HG03457 (cell line): ENCODE measurements around the gene PDE11A.
"Not testable (repeated sequence)": the region's sequence is repeated elsewhere in the genome, so short reads cannot be mapped to it uniquely, and the experiment has no call there.

ENCODE experiments used
- ATAC-seq: cut with Tn5 transposase; IDR thresholded peaks from one replicate; pipeline ENCODE4 v1.9.1; 2021; ENCODE audit warnings: moderate number of reproducible peaks; ENCODE audit not compliant: unreplicated experiment

The PDE11A gene

DNA sequence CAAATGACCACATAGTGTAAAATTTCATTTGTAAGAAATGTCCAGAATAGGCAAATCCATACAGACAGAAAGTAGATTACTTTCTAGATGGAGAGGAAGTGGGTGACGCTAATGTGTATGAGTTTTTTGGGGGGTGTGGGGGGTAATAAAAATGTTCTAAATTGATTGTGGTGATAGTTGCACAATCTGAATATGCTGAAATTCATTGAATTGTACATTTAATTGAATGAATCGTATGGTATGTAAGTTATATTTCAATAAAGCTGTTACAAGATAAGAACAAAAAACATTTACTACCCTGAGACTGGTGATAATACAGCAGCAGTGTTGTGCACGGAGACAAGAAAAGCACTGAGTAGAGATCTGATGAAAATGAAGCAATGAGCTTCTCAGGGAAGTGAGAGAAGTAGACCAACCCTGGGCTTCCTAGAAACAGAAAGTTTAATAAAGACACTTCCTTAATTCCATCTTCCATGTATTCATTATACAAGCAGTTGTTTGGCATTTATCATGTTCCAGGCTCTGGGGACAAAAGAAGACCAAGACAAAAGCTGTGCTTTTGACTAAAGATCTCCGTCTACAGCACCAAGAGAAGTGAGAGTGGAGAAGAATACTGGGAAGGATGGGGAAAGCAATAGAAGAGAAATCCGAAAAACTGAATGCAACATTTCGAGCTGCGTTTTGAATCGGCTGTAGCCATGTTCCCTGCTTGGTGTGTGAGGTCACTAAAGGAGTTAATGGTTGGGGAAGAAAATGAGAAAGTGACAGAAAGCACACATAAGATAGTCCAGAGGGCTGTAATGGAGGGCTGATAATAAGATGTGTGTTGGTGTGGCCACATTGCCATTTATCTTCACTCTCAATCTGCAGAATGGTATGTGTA is 1.8 kb upstream of the PDE11A start:
- no peak for ATAC-seq

DNA sequence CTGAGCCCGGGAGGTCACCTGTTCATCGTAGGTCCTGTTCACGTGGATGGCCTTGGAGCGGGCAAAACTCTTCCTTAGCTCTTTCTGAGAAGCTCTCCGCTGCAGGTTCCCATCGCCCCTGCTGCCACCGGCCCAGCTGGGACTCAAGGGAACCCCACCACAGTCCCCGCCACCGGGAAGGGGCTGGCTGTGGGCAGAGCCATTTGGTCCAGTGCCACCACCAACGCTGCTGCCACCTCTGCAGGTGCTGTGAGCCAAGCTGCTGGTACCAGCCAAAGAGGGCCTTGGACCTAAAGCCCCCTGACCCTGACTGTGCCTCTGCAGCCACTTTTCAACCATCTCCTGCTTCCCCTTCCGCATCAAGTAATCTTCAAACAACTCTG is 586 bp downstream of the PDE11A start:
- no peak for ATAC-seq

DNA sequence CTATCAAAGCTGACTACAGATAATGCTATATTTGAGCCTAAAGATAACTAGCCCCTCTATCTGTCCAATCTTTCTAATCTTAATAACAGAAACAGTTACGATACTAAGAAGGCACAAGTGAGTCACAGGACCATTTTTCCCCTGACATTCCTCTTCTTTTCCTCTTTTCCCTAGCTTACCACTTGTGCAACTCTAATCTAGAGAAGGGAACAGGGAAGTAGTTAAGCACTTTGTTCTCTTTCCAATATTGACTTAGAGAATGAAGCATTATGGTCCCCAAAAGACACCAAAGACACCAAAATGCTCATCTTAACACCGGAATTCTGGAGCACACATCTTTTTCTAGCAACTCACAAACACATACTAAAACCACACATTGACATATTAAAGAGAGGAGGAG is 1.8 kb downstream of the PDE11A start:
- no peak for ATAC-seq

DNA sequence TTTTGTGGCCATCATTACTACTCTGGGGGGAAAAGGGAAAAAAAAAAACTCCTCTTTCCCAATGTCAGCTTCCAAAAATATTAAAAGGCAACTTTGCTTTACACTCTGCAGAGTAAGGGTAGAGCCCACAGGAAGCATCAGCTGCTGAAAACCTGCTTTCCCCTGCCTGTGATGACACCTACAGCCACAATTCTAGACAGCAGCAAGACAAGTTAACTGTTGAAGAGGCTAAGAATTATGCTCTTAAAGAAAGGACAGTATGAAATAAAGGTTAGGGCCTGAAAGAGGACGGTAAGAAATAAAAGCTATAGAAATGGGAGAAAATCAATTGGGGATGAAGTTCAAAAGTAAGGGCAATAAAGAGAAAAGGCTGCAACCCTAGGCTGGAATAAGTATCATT is 3.0 kb downstream of the PDE11A start:
- ATAC-seq: no peak

DNA sequence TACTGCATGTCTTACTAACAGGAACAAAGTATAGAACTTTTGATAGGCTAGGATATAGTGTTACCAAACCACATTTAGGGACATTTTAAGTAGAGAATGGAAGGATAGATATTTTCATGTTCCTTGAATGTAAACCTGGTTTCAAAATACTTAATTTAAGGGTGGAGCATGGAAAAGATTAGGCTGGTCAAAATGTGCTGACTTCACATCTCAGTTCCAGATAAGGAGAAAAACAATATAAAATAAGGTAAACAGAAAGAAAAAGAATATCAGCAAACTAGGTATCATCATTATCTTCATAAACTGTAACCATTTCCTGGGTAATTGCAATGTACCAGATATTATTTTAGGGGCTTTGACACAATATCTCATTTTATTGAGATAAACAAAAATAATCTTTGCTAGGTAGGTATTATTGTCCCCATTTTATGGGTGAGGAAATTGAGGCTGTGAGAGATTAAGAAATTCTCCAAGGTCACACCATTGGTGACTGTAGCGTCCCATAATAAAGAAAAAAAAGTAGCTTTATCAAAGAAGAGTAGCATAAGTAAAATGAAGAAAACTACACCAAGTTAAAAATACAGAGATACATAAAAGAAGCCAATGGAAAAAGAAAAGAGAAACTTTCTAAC is 3.6 kb downstream of the PDE11A start:
- ATAC-seq: no peak

- no peak for ATAC-seq
Observed at GRCh38 chr2:178066890-178067669, 5.5 kb downstream of the PDE11A start.

DNA sequence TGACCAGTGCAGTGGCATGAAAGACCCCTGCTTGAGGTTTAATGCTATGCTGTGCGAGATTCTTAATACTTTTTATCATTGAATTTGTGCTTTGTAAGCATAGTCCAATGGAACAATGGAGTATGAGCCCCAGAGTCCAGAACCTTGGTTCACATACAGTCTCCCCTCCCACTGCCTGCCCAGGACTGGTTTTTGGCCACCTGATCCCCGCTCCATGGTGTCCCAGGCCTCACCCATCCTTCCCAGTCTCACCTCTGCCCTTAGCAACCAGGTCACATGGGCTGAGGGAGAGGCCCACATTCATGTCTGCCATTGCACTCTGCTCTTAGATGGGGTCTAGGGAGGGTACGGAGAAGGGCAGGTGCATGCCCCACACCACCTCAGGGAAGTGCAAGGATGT is 6.3 kb downstream of the PDE11A start:
- no peak for ATAC-seq

- ATAC-seq: no peak
Observed at GRCh38 chr2:178059681-178060080, 12.9 kb downstream of the PDE11A start.

DNA sequence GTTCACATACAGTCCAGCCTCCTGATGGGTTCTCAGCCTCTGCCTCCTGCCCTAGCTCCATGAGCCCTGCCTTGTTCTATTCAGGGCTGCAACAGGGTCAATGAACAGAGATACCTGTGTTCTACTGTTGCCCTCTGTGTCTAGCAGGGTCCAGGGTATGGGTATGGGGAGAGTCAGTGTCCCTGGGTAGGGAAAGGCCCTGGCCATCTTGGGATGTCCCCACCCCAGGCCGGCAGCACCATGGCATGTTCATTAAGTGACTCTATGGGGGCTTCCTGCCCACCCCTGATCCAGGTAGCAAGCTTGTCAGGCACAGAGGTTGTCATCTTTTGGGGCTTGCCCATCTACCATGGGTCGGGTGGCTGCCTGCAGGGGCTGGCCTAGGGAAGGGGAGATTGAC is 13.5 kb downstream of the PDE11A start:
- ATAC-seq: no peak

- ATAC-seq: no peak
Observed at GRCh38 chr2:178057179-178057680, 15.3 kb downstream of the PDE11A start.

DNA sequence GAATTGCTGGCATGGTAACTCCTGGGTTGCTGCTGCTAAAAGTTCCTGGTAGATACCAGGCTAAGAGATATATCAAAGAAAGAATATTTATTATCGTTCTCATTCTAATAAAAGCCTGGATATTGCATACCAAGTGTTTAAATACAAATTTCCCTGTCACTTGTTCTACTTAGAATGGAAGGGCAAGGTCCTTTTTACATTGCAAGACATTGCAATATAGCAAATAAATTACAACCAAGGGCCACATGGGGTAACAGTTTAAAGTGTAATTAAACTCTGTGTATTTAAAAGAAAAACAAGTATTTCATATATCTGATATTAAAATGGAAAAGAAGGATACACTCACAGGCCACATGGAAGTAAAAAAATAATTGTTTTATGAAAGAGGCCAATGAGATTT is 16.2 kb downstream of the PDE11A start:
- ATAC-seq: no peak

DNA sequence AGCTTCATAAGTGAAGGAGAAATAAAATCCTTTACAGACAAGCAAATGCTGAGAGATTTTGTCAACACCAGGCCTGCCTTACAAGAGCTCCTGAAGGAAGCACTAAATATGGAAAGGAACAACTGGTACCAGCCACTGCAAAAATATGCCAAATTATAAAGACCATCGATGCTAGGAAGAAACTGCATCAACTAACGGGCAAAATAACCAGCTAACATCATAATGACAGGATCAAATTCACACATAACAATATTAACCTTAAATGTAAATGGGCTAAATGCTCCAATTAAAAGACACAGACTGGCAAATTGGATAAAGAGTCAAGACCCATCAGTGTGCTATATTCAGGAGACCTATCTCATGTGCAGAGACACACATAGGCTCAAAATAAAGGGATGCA is 21.3 kb downstream of the PDE11A start:
- ATAC-seq: not testable (repeated sequence)

DNA sequence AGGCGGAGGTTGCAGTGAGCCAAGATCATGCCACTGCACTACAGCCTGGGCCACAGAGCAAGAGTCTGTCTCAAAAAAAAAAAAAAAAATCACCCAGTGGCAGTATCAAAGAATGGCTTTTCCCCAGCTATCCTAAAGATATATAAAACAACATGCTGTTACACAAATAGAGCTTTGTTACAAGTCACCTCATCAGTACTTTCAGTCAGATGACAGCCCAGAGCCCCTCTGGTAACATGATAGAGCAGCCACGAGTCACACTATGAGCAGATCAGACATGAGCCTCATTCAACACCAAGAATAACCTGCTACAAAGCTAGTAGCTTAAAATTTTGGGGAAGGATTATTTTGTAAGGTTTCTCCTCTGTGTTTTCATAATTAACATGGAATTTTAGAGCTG is 25.2 kb downstream of the PDE11A start:
- no peak for ATAC-seq

- ATAC-seq: no peak
Observed at GRCh38 chr2:178044836-178045235, 27.7 kb downstream of the PDE11A start.

- ATAC-seq: no peak
Observed at GRCh38 chr2:178043266-178043665, 29.3 kb downstream of the PDE11A start.

DNA sequence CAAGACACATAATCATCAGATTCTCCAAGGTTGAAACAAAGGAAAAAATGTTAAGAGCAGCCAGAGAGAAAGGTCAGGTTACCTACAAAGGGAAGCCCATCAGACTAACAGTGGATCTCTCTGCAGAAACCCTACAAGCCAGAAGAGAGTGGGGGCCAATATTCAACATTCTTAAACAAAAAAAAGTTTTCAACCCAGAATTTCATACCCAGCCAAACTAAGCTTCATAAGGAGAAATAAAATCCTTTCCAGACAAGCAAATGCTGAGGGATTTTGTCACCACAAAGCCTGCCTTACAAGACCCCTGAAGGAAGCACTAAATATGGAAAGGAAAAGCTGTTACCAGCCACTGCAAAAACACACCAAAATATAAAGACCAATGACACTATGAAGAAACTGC is 39.0 kb downstream of the PDE11A start:
- ATAC-seq: not testable (repeated sequence)

DNA sequence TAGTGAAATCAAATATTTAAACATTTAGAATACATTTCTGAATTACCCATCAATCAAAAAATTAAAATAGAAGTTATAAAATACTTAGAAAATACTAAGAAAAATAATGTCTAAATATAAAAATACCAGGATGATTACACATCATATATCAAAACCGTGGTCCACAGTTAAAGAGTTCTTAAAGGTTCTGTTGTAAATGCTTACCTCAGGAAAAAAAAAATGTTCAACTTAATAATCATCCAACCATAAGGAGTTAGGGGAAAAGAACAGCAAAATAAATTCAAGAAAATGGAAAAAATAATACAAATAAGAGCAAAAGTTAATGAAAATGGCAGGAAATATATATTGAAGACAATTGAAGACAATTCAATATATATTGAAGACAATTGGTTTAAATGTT is 43.2 kb downstream of the PDE11A start:
- ATAC-seq: no peak

DNA sequence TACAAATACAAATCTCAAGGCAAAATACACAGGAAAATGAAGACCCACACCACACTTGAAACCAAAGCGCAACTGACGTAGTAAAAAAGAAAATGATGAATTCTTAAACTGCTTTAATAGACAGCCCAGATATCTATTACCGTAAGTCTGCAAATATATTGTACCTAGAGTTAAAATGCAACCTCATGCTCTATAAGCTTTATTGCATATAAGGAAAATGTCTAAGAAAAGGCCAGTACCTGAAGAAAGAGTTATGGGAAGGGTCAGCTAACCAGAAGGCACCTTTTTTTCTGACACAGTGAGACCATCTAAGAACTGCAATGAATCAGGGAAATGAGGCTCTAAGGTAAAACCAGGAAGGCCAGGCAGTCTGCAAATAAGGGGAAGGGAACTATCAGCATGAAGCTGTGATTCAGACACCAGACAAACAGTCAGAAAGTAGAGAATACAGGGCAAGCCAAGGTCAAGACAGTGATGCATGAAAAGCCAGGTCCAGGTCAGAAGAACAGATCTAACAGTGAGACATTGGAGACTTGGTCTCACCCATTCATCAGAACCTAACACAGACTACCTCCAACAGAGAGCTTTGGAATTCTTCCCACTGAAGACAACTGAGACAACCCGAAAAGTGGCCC is 46.9 kb downstream of the PDE11A start:
- no peak for ATAC-seq

DNA sequence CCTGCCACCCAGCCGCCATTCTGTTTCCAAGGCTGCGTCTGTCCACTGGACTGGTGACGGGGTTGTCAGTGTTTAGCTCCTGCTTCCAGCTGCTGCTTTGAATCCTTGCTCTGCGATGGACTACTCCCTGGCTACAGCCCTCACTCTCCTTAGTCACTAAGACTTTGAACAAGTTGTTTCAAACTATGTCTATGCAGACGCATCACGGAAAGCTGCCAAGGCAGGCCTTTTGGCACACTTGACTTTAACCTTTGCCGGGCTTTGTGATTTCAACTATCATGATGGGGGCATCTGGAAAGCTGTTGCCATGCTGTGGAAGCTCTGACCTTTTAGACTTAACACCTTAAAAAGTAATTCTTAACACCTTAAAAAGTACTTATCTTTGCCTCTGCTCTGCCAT is 54.4 kb downstream of the PDE11A start:
- no peak for ATAC-seq

GRCh38 chr2:178016612-178017011 is 56.0 kb downstream of the PDE11A start:
- no peak for ATAC-seq

GRCh38 chr2:178012639-178013038 is 59.9 kb downstream of the PDE11A start:
- no peak for ATAC-seq
